ENCODE data around the gene SREBF2. TPM values are rescaled to one million over a fixed set of nuclear protein-coding genes. Genes with fewer than 3 reads are reported as not detected.

SREBF2 gene
- total RNA-seq, 1 experiment from 2014 or later, result 129 TPM

GRCh38 chr22:41805639-41806038 is 27.3 kb upstream of the SREBF2 start:
- RAD21 ChIA-PET (ENCODE audit: low non-redundant PET in 1 of 2, low total read pairs in 2 of 2, uncharacterized antibody in 2 of 2, unreplicated experiment in 2 of 2), result no interaction called here
- Histone ChIP-seq H3K4me3 (replicated peaks in 1 of 2; ENCODE audit: low read depth in 1 of 2, low read length in 2 of 2) (no peak overlapping the region), H3K27me3 (ENCODE audit: insufficient read depth, low read length) (no peaks in the 10 kb centered on the region), H3K9ac (ENCODE audit: low read length) (no peak overlapping the region), H4K20me1 (ENCODE audit: insufficient read depth) (no peaks in the 10 kb centered on the region), H3K9me3 (ENCODE audit: control insufficient read depth in 1 of 2, insufficient read depth in 1 of 2, low read depth in 1 of 2, low read length in 2 of 2) (no peaks in the 10 kb centered on the region), H3K27ac (ENCODE audit: low read depth, low read length) (no peak overlapping the region), H3K4me1 (ENCODE audit: control insufficient read depth in 1 of 2, insufficient read depth in 2 of 2, low read length in 2 of 2) (peaks cover 5 to 10% of the 10 kb centered on the region in 2 experiments; a peak in 3 of 4 replicates), H3K36me3 (ENCODE audit: control insufficient read depth in 1 of 2, insufficient read depth in 2 of 2, low read length in 2 of 2) (no peaks in the 10 kb centered on the region), H2AFZ (ENCODE audit: low read depth, low read length, poor library complexity, severe bottlenecking) (no peak overlapping the region), H3K79me2 (ENCODE audit: insufficient read depth, low read length) (peaks cover 45% of the 10 kb centered on the region), H3K4me2 (ENCODE audit: low read length) (no peak overlapping the region), H3K9me2 (ENCODE audit: insufficient read depth) (no peaks in the 10 kb centered on the region)
- no peak for TF ChIP-seq POLR2AphosphoS5 (IDR thresholded peaks at IDR 0.05; ENCODE audit: low read depth, low read length)
- no peak for TF ChIP-seq TCF7L2 (IDR thresholded peaks at IDR 0.05; ENCODE audit: borderline replicate concordance, extremely low read depth, insufficient read depth, insufficient read length)
- TF ChIP-seq POLR2A (IDR thresholded peaks at IDR 0.05; ENCODE audit: borderline replicate concordance, extremely low read depth, insufficient read depth, insufficient read length), result no peak
- TF ChIP-seq ELF1 (IDR thresholded peaks at IDR 0.05; ENCODE audit: borderline replicate concordance, low read depth), result no peak
- TF ChIP-seq YY1 (IDR thresholded peaks at IDR 0.05; ENCODE audit: extremely low read depth, insufficient replicate concordance, low read depth, low read length), result no peak
- TF ChIP-seq ZFX (IDR thresholded peaks at IDR 0.05), result no peak
- TF ChIP-seq RAD21 (IDR thresholded peaks at IDR 0.05; ENCODE audit: low read depth), result no peak
- TF ChIP-seq CTCF (IDR thresholded peaks at IDR 0.05 in 2 of 3, conservative IDR thresholded peaks at IDR 0.05 in 1 of 3; ENCODE audit: borderline replicate concordance in 1 of 3, insufficient read depth in 1 of 3, low read depth in 2 of 3, low read length in 2 of 3), result no peak
- TF ChIP-seq FOSL1 (IDR thresholded peaks at IDR 0.05; ENCODE audit: low read depth), result no peak
- TF ChIP-seq CEBPB (IDR thresholded peaks at IDR 0.05; ENCODE audit: low read depth), result no peak
- TF ChIP-seq SP1 (IDR thresholded peaks at IDR 0.05; ENCODE audit: low read depth), result no peak
- no peak for TF ChIP-seq EGR1 (IDR thresholded peaks at IDR 0.05; ENCODE audit: low read depth)
- no peak for TF ChIP-seq CBX3 (IDR thresholded peaks at IDR 0.05; ENCODE audit: low read depth)
- no peak for TF ChIP-seq JUND (IDR thresholded peaks at IDR 0.05)
- TF ChIP-seq SRF (IDR thresholded peaks at IDR 0.05; ENCODE audit: low read depth), result no peak
- POLR2A ChIA-PET, result no interaction called here
- BruUV-seq (replicated peaks), result no TSS peak
- CTCF ChIA-PET, result no interaction called here
- ATAC-seq (no peak), DNase-seq (ENCODE audit: low read depth, low spot score) (no peak)
- intact Hi-C loops (cut with micrococcal nuclease), result no loop called here
